Mesodermal cell (in vitro differentiated cells): ENCODE measurements around the gene CCR9.

Experiments
- H3K27ac ChIP-seq: 2 replicates; pipeline ENCODE4 v1.7.0; 2013; ENCODE audit warnings: mild to moderate bottlenecking, low read depth, low read length, moderate library complexity; ENCODE audit not compliant: severe bottlenecking
- H3K36me3 ChIP-seq: 2 replicates; pipeline ENCODE4 v1.7.1; 2013; ENCODE audit warnings: mild to moderate bottlenecking, low read length, moderate library complexity; ENCODE audit not compliant: control insufficient read depth, insufficient read depth
- H3K4me1 ChIP-seq: one replicate; pipeline ENCODE4 v1.7.1; 2013; ENCODE audit warnings: mild to moderate bottlenecking, low read length; ENCODE audit not compliant: insufficient read depth, control insufficient read depth, poor library complexity, severe bottlenecking
- H3K4me3 ChIP-seq: 2 replicates; pipeline ENCODE4 v1.7.0; 2013; ENCODE audit warnings: low read length, control low read depth, mild to moderate bottlenecking; ENCODE audit not compliant: insufficient read depth, poor library complexity, severe bottlenecking; ENCODE audit errors: extremely low read depth
- H3K9me3 ChIP-seq: 2 replicates; pipeline ENCODE4 v1.7.1; 2013; ENCODE audit warnings: mild to moderate bottlenecking, low read length, moderate library complexity; ENCODE audit not compliant: control insufficient read depth
- WGBS, 2 experiments: methylation state at CpG; one replicate each; pipeline ENCODE4 v1.1.5; 2013; ENCODE audit warnings: missing lambda C conversion rate in 2 of 2; ENCODE audit not compliant: insufficient coverage in 2 of 2; 5-methylcytosine and 5-hydroxymethylcytosine counted together

The CCR9 gene

DNA sequence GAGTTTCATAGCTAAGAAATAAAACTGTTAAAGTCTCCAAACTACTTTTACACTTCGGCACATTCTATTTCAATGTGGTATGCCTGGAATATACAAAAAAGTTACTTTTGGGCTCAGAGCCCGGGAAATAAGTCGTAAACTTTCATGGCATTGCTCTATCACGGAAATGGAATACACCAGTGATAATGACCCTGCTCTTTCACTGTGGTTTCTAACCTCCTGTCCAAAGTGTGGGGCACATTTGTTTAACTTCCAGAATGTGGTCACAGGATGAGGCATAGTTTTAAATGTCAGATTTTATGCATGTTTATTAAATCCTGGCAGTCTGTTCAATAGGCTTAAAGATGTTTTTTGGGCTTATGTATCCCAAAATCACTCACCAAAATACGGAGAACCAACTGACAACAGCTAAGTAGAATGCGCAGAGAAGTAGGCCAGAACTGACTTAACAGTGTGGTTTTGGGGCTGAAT is 62.0 kb downstream of the CCR9 start:
- no peak overlapping the region for H3K4me3 ChIP-seq
- no peaks in the 10 kb centered on the region for H3K9me3 ChIP-seq
- 94 to 97% methylated on average over 5 to 6 of the region's 6 CpGs for WGBS, 2 experiments
- H3K36me3 ChIP-seq, result peaks cover 54% of the 10 kb centered on the region
- no peak overlapping the region for H3K27ac ChIP-seq
- H3K4me1 ChIP-seq, result no peaks in the 10 kb centered on the region

- Histone ChIP-seq H3K4me3 (no peak overlapping the region), H3K9me3 (no peaks in the 10 kb centered on the region), H3K27ac (no peak overlapping the region), H3K4me1 (no peaks in the 10 kb centered on the region), H3K36me3 (peaks cover 59% of the 10 kb centered on the region)
- 97 to 98% methylated on average over 6 of the region's 6 CpGs for WGBS, 2 experiments
Observed at GRCh38 chr3:45948881-45949280, 62.5 kb downstream of the CCR9 start.

GRCh38 chr3:45949432-45949831 is 63.1 kb downstream of the CCR9 start:
- H3K36me3 ChIP-seq, result peaks cover 64% of the 10 kb centered on the region
- H3K27ac ChIP-seq, result no peak overlapping the region
- H3K4me1 ChIP-seq, result no peaks in the 10 kb centered on the region
- 85 to 92% methylated on average over 2 to 4 of the region's 4 CpGs for WGBS, 2 experiments
- no peak overlapping the region for H3K4me3 ChIP-seq
- no peaks in the 10 kb centered on the region for H3K9me3 ChIP-seq

DNA sequence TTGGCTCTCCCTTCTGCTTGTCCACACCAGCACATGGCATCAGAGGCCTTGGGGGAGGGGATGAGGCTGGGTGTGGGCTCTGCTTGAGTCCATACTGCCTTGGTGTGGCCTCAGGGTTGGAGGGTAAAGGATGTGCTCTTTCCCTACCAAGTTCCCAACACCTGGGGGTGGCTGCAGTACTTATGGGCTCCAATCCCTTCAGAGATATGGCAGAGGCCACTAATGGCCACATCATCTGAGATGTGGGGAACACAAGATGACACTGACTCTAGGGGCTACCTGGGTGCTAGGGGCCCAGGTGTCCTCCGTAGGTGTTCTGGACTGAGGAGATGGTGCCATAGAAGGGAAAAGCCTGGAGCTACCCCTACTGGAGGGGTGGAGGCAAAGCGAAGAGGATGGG is 63.8 kb downstream of the CCR9 start:
- no peaks in the 10 kb centered on the region for H3K9me3 ChIP-seq
- H3K36me3 ChIP-seq, result peaks cover 71% of the 10 kb centered on the region
- 95 to 100% methylated on average over 2 of the region's 2 CpGs for WGBS, 2 experiments

GRCh38 chr3:45950686-45951600 is 64.6 kb downstream of the CCR9 start:
- Histone ChIP-seq H3K4me3 (no peak overlapping the region), H3K9me3 (no peaks in the 10 kb centered on the region), H3K36me3 (peaks cover 74% of the 10 kb centered on the region), H3K4me1 (no peaks in the 10 kb centered on the region), H3K27ac (no peak overlapping the region)
- 72 to 95% methylated on average over 2 to 4 of the region's 6 CpGs for WGBS, 2 experiments

More for the DNA sequence above, 63.8 kb downstream of the CCR9 start:
- Histone ChIP-seq H3K27ac (no peak overlapping the region), H3K4me1 (no peaks in the 10 kb centered on the region), H3K4me3 (no peak overlapping the region)

DNA sequence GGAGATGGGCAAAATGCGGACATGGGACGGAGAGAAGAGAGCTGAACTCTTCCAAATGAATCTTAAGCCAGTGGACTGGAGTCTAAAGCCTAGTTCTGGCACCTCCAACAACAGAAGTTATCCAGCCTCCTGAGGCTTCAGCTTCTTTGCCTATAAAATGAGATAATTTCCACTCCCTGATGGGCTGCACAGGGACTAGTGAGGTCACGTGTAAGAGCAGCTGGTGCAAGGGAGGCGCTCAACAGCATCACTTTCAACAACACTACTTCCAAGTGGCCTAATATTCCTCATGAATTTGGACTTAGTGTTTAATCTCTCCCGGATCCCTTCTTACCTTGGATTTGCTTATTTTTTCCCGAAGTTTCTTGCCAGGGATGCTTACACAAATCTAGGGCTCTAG is 65.6 kb downstream of the CCR9 start:
- Histone ChIP-seq H3K4me1 (no peaks in the 10 kb centered on the region), H3K27ac (no peak overlapping the region), H3K4me3 (no peak overlapping the region), H3K9me3 (no peaks in the 10 kb centered on the region), H3K36me3 (peaks cover 74% of the 10 kb centered on the region)
- 98% methylated on average over 4 to 6 of the region's 6 CpGs for WGBS, 2 experiments

DNA sequence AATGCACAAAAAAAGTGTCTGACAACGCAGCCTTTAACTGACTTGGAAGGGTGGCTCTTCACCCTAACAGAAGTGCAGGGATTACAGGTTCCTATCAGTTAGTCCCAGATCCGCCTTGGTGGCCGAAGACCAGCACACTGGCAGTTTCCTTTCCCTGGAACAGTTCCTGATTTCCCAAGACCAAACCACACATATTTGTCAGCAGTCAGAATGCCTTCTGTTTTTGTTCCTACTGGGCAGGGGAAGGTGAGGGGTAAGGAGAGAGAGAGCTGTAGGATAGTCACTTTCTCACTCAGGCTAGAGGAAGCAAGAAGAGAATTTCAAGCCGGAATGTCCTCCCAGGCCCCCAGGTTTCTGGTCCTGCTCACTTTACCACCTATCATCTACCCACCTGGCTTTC is 66.1 kb downstream of the CCR9 start:
- Histone ChIP-seq H3K36me3 (peaks cover 72% of the 10 kb centered on the region), H3K4me3 (no peak overlapping the region), H3K4me1 (no peaks in the 10 kb centered on the region), H3K27ac (no peak overlapping the region), H3K9me3 (no peaks in the 10 kb centered on the region)
- WGBS, 2 experiments, result 76 to 86% methylated on average over 2 to 3 of the region's 4 CpGs
